Upper lobe of left lung (tissue), 6 donors: Measurements from ENCODE around the gene SPOP. TPM values are rescaled to one million over a fixed set of nuclear protein-coding genes. Genes with fewer than 3 reads are reported as not detected.

Source experiments
- ATAC-seq, 2 donors: fragments of 200-7000 bp; cut with Tn5 transposase; one replicate each; pipeline ENCODE4 v1.9.1; 2022; ENCODE audit warnings: mild to moderate bottlenecking in 2 of 2, moderate library complexity in 2 of 2; ENCODE audit not compliant: low FRiP score in 2 of 2
- DNase-seq, 2 donors: peaks; one replicate each; pipeline ENCODE4 v3.0.0-alpha.2; 2019 to 2020
- H3K27ac ChIP-seq, 4 donors: fragments of 200-600 bp; sonication (generic); one replicate each; pipeline ENCODE4 v1.5.1; 2016 to 2019
- H3K27me3 ChIP-seq, 4 donors: fragments of 200-600 bp; sonication (generic); one replicate each; pipeline ENCODE4 v1.5.1; 2017 to 2019
- H3K36me3 ChIP-seq, 4 donors: fragments of 200-600 bp; sonication (generic); one replicate each; pipeline ENCODE4 v1.5.1; 2016 to 2019
- H3K4me1 ChIP-seq, 4 donors: fragments of 200-600 bp; sonication (generic); one replicate each; pipeline ENCODE4 v1.5.1; 2018 to 2019
- H3K4me3 ChIP-seq, 4 donors: fragments of 200-600 bp; sonication (generic); one replicate each; pipeline ENCODE4 v1.5.1; 2017 to 2019; ENCODE audit warnings: mild to moderate bottlenecking in 2 of 4, moderate library complexity in 1 of 4
- H3K9me3 ChIP-seq, 4 donors: fragments of 200-600 bp; sonication (generic); one replicate each; pipeline ENCODE4 v1.5.1; 2018 to 2019
- EP300 ChIP-seq, 4 donors: sonication (generic); formaldehyde crosslinking; IDR thresholded peaks; one replicate each; pipeline ENCODE4 v1.5.1; 2017; ENCODE audit warnings: antibody characterized with exemption in 4 of 4, control low read depth in 2 of 4
- POLR2A ChIP-seq, 4 donors: fragments of 450-650 bp; IDR thresholded peaks; one replicate each; pipeline ENCODE4 v1.5.1; 2016 to 2017; ENCODE audit warnings: antibody characterized with exemption in 4 of 4, mild to moderate bottlenecking in 2 of 4
- POLR2AphosphoS5 ChIP-seq, 2 donors: sonication (generic); formaldehyde crosslinking; IDR thresholded peaks; one replicate each; pipeline ENCODE4 v1.5.1; 2017; ENCODE audit warnings: antibody characterized with exemption in 2 of 2
- WGBS, 2 donors: methylation state at CpG; one replicate each; pipeline ENCODE4 v1.1.5; 2017 to 2018; 5-methylcytosine and 5-hydroxymethylcytosine counted together
- total RNA-seq, 6 donors: library from RNA; depleted of rRNA in 4 of 6; stranded (reverse); fragments of >200 nt in 4 of 6; gene quantifications; one replicate each; pipeline versions ENCODE4 v1.1.0 to v1.2.1, GENCODE V29; 2016 to 2021
- TF ChIP-seq, protein P1 (sequence below), 6 experiments: fragments of 450-650 bp in 4 of 6; fragments of 200-600 bp in 2 of 6; sonication (generic) in 2 of 6; IDR thresholded peaks; one replicate each; pipeline ENCODE4 v1.5.1; 2016 to 2019; ENCODE audit warnings: antibody characterized with exemption in 6 of 6
- donor health status: DM: no; HTN: no; CAD: no; lungs with moderate emphysema.
- donor health status: DM: no; HTN: yes; CAD: no; lungs with severe emphysema.

SPOP gene
- total RNA-seq, 6 donors from 2014 or later: 56.6 to 99.2 (median 80.4) TPM

DNA sequence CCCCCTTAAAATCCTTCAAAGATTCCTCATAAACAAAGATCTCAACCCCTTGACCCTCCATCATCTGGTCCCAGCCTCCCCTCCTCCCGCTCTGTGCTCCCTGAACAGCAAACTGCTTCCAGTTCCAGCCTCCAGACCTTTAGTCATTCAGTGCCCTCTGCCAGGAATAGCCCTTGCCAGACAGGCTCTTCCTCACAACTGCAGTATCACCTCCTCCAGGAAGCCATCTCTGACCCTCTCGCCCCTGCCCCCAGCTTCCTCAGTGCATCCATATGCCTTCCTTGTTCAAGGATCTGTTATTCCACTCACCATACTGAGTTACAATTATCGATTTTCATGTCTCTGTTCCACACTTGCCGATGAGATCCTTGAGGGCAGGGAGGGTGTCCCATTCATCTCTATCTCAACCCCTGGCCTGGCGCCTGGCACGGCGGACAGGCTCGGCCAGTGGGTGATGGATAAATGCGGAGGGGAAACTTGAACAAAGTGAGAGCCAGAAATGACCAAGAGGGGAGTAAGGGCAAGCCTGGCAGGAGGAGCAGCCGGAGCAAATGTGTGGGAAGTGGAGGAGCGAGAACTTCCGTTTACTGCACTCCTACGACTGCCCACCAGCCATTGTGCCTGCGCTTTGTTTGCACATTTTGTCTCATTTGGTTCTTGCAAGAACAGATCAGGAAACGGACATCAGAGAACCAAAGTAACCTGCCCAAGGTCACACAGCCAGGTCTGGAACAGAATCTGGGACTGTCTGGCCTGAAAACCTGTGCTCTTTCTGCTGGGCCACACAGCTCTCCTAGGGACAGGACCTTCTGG lies 104.2 kb downstream of the SPOP start:
- no peak for ATAC-seq
- H3K27me3 ChIP-seq: peaks cover 0 to 13% (median 0%) of the 10 kb centered on the region in 4 donors

DNA sequence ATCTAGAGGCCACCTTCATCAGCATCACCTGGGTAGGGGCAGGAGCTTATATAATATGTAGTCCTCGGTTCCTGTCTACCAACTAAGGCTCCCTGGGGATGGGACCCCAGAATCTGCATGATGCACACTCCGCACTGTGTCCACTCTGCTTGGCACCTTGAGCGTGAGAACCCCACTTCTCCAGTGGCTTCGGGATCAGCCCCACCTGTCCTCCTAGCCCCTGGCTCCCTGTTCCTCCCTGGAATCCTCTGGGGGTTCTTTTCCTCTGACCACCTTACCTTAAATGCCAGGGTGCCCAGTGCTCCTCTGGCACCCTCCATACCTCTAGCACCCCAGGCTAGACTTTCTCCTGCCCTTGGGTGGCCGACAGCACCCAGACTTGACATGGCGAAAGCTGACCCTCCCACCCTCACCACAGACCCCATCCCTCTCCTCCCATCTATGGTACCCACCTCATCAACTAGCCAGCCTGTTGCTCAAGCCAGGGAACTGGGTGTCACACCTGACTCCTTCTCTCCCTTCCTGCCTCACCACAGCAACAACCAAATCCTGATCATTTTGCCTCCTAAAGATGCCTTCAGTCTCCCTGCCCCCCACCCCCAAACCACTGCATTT lies 105.0 kb downstream of the SPOP start:
- Histone ChIP-seq H3K27ac (no peak overlapping the region), H3K4me1 (peaks cover 36 to 61% (median 42%) of the 10 kb centered on the region in 4 donors), H3K9me3 (no peaks in the 10 kb centered on the region), H3K36me3 (no peaks in the 10 kb centered on the region), H3K4me3 (no peak overlapping the region), H3K27me3 (peaks cover 0 to 13% (median 0%) of the 10 kb centered on the region in 4 donors)
- TF ChIP-seq POLR2AphosphoS5 (IDR thresholded peaks at IDR 0.05) (no peak), POLR2A (IDR thresholded peaks at IDR 0.05) (no peak), EP300 (IDR thresholded peaks at IDR 0.05) (no peak)
- TF ChIP-seq, protein P1, sequence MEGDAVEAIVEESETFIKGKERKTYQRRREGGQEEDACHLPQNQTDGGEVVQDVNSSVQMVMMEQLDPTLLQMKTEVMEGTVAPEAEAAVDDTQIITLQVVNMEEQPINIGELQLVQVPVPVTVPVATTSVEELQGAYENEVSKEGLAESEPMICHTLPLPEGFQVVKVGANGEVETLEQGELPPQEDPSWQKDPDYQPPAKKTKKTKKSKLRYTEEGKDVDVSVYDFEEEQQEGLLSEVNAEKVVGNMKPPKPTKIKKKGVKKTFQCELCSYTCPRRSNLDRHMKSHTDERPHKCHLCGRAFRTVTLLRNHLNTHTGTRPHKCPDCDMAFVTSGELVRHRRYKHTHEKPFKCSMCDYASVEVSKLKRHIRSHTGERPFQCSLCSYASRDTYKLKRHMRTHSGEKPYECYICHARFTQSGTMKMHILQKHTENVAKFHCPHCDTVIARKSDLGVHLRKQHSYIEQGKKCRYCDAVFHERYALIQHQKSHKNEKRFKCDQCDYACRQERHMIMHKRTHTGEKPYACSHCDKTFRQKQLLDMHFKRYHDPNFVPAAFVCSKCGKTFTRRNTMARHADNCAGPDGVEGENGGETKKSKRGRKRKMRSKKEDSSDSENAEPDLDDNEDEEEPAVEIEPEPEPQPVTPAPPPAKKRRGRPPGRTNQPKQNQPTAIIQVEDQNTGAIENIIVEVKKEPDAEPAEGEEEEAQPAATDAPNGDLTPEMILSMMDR (IDR thresholded peaks at IDR 0.05): no peak
- 86 to 92% methylated on average over 6 of the region's 6 CpGs for WGBS, 2 donors
- DNase-seq (no peak), ATAC-seq (no peak)

More for the DNA sequence above, 104.2 kb downstream of the SPOP start:
- H3K4me3 ChIP-seq: no peak overlapping the region
- no peaks in the 10 kb centered on the region for H3K36me3 ChIP-seq
- H3K9me3 ChIP-seq: no peaks in the 10 kb centered on the region
- TF ChIP-seq POLR2A (IDR thresholded peaks at IDR 0.05) (no peak), EP300 (IDR thresholded peaks at IDR 0.05) (no peak), POLR2AphosphoS5 (IDR thresholded peaks at IDR 0.05) (no peak)
- TF ChIP-seq, protein P1 (IDR thresholded peaks at IDR 0.05): no peak
- H3K4me1 ChIP-seq: peaks cover 33 to 56% (median 39%) of the 10 kb centered on the region in 4 donors
- peak in 1 of 2 donors; percentile 59 for DNase-seq
- 49 to 59% methylated on average over 15 of the region's 15 CpGs for WGBS, 2 donors
- peak overlapping the region in 2 of 4 donors; percentile 29 to 84 for H3K27ac ChIP-seq

DNA sequence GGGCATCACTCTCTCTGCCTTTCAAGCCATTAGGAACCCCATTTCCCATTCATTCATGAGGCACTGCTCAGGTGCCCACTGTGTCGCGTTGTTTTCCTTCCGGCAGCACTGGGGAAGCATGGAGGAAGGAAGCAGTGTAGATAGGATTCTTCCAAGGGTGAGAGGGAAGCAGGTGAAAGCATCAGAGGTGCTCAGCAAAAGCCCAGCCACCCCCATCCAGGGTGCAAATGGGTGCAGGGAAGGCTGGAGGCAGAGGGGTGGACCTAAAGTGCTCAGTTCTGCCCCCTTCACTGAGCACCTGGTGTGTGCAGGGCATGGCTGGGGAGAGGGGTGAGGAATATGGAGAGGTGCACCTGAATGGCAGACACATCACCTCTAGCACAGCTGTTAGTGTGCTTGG lies 105.7 kb downstream of the SPOP start:
- Histone ChIP-seq H3K36me3 (no peaks in the 10 kb centered on the region), H3K27me3 (peaks cover 0 to 13% (median 0%) of the 10 kb centered on the region in 4 donors), H3K9me3 (no peaks in the 10 kb centered on the region), H3K4me1 (peaks cover 33 to 61% (median 43%) of the 10 kb centered on the region in 4 donors), H3K27ac (no peak overlapping the region), H3K4me3 (no peak overlapping the region)
- ATAC-seq: no peak
- 61 to 78% methylated on average over 3 of the region's 3 CpGs for WGBS, 2 donors
- no peak for DNase-seq
- no peak for TF ChIP-seq POLR2AphosphoS5 (IDR thresholded peaks at IDR 0.05)
- TF ChIP-seq, protein P1 (IDR thresholded peaks at IDR 0.05): no peak
- TF ChIP-seq POLR2A (IDR thresholded peaks at IDR 0.05): no peak

DNA sequence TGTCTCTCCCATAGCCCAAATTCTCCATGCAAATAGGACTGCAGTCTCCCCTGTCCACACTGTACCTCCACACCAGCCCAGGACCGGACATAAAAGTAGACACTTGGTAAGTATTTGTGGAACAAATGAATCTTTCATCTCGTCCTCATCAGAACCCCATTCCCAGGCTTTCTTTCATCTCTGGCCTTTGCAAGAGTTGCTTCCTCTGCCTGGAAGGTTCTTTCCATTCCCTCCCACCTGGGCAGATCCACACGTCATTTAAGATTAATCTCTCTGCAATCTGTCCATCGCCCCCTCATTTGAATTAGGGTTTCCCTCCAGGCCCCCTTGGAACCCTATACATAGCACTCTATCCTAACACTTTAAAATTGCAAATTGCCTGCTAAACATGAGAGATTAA lies 106.1 kb downstream of the SPOP start:
- TF ChIP-seq POLR2A (IDR thresholded peaks at IDR 0.05): no peak
- TF ChIP-seq, protein P1 (IDR thresholded peaks at IDR 0.05): no peak
- no peak for TF ChIP-seq EP300 (IDR thresholded peaks at IDR 0.05)
- no peak for TF ChIP-seq POLR2AphosphoS5 (IDR thresholded peaks at IDR 0.05)
- no peak overlapping the region for H3K27ac ChIP-seq
- no peaks in the 10 kb centered on the region for H3K9me3 ChIP-seq
- H3K4me1 ChIP-seq: peaks cover 29 to 61% (median 42%) of the 10 kb centered on the region in 4 donors
- no peak for DNase-seq
- H3K36me3 ChIP-seq: no peaks in the 10 kb centered on the region
- ATAC-seq: no peak
- H3K27me3 ChIP-seq: peaks cover 0 to 9% (median 0%) of the 10 kb centered on the region in 4 donors
- 52 to 75% methylated on average over 4 of the region's 4 CpGs for WGBS, 2 donors
- H3K4me3 ChIP-seq: no peak overlapping the region
